Inflammatory macrophage treated with lipopolysaccharide for 4 hours (primary cell): ENCODE measurements around the gene IRF6.
"Not testable (repeated sequence)": the region's sequence is repeated elsewhere in the genome, so short reads cannot be mapped to it uniquely, and the experiment has no call there.

Experiments
- DNase-seq: peaks from one replicate; pipeline ENCODE4 v3.0.0-alpha.2; 2020

The IRF6 gene

DNA sequence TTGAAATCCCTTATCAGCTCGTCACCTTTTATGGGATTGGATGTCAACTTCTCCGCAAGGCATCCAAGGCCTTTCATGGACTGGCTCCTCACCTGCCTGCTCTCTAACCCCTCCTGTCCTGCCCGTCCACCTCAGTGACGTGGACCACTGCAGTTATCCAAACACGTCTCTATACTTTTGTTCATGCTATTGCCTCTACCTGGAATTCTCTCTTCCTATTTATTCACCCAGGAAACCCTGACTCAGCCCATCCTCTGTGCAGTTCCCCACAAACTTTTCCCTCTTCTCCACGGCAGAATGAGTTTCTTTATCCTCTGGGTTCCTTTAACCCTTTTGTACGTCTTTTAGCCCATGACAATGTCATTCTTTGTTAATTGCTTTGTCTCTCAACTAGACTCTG is 16.8 kb upstream of the IRF6 start:
- no peak for DNase-seq

DNA sequence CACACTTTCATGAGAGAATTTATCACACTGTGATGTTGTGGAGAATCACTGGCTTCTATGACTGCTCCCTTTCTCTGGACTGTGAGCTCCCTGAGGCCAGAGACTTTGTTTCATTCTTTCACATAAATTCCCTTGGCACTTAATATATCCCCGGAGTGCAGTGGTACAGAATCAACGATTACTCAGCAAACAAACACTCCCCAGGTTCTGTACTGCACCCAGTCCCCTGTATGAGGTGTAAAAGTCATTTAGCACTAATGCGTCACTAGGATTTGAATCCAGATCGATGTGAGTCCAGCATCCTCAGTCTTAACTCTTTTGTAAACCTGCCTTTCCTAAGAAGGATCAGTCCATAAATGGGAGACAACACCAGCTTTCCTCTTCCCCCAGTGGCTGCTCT is 15.0 kb upstream of the IRF6 start:
- no peak for DNase-seq

DNA sequence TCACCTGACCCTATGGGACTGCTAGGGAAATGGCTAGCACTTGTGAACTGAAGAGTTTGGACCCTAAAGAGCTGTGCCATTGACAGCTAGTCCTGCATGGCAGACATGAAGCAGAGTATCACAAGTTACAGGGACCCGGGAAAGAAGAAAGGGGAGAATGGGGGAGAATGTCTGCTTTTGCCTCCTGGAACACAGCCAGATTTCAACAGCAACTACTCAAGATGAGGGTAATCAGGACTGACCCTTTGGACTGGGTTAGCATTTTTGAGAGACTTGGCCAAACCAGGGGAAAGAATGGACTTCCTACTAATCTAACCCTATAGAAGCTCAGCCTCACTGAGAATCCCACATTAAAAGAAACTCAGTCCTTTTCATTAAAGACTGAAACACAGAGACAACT is 13.1 kb upstream of the IRF6 start:
- DNase-seq: no peak

DNA sequence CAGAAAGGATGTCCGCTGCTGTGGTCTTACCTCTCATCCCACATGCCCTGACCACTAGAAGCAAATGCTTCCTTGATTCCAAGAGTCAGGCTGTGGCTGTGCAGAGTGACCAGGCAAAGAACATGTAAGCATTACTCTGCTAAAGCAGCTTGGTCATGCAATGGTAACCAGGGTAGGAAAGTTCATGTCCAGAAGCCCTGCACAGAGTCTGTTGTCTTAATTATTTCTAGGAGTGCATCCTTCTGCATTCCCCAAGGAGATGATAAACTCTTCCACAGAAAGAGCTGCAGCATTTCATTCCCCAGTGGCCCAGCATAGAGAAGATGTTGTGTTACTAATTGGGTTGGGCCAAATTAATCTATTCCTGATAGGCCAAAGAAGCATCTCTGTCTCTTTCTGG is 11.7 kb upstream of the IRF6 start:
- no peak for DNase-seq

DNA sequence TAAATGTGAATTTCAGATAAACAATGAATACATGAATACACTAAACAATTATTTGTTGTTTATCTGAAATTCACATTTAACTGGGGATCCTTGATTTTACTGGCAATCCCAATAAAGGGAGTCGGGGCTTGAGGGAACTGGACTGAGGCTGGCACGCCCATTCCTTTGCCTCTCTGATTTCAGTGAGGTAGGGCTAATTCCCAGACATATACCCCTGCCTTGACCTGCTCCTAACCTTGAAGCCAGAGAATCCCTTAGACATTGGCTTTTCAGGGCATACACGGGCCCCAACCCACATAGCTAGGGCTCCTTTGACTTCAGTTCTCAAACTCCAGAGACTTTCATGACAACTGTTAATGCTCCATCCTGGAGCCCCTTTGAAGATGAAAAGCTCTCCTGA is 11.0 kb upstream of the IRF6 start:
- no peak for DNase-seq

DNA sequence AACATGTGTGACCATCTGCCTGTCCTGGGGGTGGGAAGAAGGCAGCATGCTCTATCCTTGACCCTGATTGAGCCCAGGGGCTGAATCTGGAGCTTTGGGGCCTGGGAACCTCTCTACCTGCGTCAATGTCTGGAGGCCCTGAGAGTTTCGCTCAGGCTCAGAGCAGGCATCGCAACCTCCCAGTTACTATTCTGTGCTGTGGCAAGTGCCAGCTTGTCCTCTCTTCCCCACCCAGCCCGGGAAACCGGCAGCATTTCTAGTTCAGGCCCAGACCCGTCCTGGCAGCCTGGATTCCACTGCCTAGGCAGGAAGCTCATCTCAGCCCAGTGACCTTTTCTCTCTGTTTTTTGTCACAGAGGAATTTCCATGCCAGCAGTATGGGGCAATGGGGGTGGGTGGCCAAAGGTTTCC is 10.0 kb upstream of the IRF6 start:
- DNase-seq: peak; percentile 21

DNA sequence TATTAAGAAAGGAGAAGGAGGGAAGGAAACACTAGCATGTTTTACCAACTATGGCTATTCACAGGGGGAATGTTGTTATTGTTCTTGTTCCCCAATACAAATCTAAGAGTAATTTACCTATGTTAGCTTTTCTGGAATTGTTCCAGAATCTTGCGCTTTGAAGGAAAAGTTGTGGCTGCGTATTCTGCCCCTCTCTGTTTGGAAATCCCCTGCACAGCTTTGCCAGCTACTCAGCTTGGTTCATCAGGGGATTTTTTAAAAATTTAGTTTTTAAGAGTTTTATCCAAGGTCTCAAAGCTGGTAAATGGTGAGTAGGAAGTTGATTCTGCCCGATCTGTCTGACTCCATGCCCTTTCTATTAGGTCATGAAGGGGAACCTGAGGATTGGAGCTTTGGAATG is 9.5 kb upstream of the IRF6 start:
- no peak for DNase-seq

DNA sequence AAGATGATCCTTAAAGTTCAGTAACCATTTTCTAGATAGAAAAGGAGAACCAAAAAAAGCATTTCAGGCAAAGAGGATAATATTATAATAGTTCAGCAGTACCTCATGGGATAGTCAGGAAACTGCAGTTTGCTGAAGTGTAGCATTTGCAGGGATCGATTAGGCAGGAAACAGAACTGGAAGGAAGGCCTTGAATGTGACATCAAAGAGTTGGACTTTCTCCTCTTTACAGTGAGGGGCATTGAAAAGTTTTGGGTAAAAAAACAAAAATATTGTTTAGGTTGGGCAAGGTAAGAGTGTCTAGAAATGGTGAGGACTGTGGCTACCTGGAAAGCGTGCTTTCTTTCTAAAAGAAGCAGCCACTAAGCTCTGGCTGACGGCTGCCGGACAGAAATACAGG is 8.0 kb upstream of the IRF6 start:
- no peak for DNase-seq

DNA sequence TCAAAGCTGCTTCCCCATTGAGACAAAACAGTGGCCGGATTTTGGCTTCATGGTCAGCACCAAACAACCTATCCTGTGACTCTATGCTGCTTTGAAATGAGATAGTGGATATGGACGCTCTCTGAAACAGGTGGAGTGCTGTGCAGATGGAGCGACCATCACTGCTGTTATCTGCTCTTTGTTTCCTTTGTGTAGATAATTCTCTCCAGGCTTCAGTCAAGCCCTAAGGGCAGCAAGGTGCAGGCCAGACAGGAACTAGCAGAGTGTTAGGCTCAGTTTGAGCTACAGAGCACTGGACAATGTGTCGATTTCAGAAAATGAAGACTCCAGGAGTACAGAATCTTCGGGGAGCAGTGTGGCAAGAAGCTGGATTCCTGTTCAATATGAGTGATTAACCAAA is 4.8 kb upstream of the IRF6 start:
- DNase-seq: no peak

DNA sequence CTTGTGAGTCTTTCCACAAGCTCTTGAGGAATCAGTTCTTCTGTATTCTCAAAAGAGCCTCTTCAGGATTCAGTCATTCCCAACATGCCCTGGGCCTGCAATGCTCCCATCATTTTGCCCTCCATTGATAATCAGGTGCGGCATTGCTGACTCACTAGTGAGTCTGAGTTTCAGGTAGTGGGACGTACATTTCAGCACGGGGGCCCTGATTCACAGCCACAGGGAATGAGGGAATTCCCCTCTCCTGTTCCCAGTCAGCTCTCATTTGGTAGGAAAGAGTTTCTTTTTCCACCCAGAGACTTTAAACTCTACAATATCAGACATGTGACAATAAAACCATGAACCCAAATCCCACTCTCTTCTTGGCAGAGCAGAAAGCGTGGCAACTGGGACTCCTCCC is 3.7 kb upstream of the IRF6 start:
- DNase-seq: no peak

DNA sequence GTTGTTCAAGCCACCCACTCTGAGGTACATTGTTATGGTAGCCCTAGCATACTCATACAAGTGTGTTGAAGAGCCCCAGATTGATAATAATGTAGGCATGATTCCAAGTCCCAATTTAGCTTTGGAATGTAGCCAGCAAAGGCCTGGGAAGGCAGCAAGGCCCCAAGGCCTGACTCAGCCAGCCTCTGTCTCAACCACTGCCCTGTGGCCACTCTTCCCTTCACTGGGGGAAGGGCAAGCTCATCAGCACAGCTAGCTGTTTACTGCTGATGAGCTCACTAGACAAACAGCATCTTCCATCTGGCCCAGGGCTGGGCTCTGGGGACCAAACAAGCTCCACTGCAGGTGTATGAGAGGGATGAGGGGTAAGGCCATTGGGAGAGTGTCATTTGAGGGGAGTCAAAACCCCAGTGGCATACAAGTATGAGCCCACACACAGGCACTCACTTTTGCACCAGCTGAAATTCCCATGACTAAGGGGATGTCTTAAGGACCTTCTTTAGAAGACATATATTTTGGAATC is 2.2 kb upstream of the IRF6 start:
- peak; percentile 84 for DNase-seq

DNA sequence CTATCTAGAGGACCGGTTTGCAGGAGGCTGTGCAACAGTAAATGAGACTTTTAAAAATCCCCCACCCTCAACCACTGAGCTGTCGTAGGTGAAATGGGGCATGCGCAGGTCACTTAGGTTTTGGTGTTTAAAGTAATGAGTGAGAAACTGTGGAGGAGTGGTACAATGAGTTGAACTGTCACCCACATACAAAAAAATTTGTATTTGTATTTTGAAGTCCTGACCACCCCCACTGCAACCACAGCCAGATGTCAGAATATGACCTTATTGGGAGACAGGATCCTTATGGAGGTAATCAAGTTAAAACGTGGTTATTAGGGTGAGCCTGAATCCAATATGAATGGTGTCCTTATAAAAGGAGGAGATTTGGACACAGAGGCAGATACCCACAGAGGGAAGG is 1.6 kb upstream of the IRF6 start:
- DNase-seq: no peak

DNA sequence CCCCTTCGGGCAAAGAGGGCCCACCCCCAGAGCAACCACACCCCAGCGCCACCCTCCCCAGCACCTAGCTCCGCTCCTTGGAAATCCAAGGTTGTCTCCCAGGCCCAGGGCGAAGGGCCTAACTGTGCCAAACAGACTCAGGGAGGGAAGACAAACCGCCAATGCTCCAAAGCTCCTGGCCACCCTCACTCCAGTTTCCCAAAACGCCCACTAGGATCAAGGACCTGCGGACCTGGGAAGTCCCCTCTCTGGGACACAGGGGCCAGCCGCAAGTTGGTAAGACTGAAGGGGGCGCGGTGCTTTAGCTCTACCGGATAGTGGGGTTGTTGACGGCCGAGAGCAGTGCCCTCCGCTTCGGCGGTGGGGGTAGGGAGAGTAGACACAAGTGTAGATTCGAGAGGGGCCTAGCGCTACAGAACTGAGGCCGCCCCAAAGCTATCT is 581 bp downstream of the IRF6 start:
- no peak for DNase-seq

DNA sequence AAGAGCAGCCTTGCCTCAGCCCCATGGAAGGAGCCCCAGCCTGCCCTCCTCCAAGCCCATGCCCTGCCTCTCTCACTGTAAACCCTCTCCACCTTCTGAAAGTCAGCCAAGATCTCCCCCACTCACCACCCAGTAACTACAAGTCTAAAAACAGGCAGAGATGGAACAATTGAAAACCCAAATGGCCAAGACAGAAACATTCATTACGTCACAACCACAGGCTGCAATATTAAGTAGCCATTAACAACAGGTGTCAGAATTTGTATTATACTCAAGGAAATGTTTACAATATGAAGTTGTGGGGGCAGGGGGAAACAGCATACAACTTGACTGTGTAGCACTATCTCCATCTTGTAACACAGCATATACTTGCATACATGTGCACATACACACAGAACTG is 2.4 kb downstream of the IRF6 start:
- DNase-seq: no peak

DNA sequence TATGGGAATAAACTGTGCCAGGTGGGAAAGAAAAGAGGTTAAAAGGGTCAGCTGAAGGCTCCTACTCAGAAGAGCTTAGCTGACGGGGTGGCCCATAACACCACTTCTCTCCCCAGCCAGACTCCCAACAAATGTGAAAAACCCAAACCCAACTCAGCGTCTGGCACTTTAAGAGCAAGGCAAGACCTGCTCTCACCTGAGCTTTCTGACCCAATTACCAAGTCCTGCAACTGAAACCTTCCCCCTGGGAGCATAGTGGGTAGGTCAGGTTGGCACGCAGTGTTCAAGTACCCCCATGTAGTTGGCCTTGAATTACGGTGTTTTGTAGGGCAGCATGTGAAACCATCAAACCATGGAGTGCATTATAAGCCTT is 3.2 kb downstream of the IRF6 start:
- no peak for DNase-seq

DNA sequence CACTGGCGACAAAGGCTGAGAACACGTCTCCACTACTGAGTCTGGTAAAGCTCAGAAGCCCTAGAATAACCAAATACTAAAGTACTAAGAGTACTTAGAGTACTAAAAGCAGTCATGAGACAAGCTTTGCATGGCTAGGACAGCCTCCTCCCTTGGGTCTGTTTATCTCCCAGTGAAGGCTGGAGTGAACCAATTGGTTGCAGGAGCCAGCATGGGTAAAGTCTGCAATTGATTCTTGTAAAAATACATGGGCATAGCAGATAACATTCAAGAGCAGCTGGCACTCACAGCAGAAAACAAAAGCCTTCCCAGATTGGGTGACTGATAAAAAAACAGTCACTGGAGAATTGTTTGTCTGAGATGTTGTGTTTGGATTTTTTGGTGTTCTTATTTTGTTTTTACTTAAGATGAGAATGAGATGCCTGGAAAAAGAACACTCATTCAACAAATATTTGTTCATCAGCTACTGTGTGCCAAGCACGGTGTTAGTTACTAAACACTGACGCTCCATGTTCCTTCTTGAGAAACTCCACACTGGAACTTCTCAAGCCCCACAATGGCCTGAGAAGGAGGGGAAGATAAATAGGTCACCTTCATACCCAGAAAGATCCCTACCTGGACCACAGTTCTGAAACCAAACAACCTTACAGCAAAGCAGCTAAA is 3.7 kb downstream of the IRF6 start:
- DNase-seq: no peak

DNA sequence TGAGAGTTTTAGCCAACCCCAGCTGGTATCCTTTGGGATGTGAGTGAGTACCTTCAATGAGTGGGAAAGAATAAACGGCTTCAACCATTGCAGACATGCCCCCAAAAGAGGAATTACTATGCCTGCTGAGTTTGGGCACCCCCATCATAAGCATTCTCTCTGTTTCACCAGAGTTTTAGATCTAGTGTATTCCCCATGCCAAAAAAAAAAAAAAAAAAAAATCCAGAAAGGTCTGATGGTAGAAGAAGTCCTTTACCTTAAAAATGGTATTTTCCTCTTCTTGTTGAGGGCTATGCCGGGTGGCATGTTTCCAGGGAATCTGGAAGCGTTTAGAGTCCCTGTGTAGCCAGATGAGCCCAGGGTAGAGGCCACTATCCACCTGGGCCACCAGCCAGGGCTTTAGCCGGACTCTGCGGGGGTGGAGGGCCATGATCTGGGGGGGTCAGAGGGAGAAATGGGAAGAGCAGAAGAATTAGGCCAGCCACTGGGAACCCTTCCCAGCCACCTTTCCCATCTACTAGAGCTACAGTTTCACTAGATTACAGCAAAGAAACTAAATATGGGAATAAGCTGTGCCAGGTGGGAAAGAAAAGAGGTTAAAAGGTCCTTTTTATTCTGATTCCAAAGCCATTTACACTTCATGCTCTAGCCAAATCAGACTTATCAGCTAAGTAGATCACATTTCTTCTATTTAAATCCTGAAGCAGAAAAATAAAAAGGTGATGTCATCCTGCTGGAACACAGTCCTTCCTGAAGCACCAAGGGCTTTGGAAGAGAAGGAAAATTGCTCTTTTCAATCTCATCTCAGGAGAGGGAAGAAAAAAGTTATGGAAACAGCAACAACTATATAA is 4.7 kb downstream of the IRF6 start:
- no peak for DNase-seq

DNA sequence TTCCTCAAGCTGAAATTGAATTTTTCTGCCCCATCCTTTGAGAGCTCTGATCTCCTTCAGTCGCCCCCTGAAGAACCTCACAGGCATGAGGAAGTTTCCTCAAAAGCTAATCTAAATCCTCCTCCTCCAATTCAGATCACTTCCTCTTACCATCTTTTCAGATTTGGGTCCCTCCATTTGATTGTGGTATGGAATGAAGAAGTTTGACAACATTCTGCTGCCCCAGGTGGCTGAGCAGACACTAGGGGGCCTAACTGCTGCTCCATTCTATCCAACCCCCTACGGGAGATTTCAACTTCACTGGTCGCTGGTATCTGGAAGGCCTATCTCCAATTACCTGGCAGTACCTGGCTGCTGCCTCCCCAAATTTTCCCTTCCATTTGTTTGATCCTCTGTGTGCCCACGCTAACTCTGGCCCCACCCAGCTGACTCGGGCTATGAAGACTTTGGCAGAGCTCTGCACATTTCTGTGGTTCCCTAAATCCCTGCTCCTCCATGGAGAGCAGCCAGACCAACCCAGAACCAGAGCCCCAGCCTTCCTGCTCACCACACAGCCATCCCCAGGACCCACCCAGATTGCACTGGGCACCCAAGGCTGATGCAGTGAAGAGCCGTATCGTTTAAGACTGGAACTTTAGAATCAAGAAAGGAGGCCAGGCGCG is 7.8 kb downstream of the IRF6 start:
- DNase-seq: no peak

DNA sequence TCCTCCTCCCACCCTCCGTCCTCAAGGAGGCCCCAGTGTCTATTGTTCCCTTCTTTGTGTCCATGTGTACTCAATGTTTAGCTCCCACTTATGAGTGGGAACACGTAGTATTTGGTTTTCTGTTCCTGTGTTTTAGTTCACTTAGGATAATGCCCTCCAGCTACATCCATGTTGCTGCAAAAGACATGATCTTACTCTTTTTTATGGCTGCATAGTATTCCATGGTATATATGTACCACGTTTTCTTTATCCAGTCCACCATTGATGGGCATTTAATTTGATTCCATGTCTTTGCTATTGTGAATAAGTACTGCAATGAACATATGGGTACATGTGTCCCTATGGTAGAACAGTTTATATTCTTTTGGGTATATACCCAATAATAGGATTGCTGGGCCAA is 12.2 kb downstream of the IRF6 start:
- DNase-seq: not testable (repeated sequence)

DNA sequence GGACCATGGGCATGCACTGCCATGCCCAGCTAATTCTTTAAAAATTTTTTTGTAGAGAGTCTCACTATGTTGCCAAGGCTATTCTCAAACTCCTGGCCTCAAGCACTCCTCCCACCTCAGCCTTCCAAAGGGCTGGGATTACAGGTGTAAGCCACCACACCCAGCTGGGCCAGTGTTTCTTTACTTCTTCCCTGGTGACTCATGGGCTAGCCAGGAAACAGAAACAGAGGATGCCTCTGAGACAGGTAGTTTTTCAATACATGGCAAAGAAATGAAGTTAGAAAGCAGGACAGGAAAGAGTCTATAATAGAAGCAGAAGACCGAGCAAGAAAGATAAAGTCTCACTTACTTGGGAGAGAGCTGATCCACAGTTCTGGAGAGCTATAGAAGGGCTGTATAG is 14.0 kb downstream of the IRF6 start:
- DNase-seq: no peak

DNA sequence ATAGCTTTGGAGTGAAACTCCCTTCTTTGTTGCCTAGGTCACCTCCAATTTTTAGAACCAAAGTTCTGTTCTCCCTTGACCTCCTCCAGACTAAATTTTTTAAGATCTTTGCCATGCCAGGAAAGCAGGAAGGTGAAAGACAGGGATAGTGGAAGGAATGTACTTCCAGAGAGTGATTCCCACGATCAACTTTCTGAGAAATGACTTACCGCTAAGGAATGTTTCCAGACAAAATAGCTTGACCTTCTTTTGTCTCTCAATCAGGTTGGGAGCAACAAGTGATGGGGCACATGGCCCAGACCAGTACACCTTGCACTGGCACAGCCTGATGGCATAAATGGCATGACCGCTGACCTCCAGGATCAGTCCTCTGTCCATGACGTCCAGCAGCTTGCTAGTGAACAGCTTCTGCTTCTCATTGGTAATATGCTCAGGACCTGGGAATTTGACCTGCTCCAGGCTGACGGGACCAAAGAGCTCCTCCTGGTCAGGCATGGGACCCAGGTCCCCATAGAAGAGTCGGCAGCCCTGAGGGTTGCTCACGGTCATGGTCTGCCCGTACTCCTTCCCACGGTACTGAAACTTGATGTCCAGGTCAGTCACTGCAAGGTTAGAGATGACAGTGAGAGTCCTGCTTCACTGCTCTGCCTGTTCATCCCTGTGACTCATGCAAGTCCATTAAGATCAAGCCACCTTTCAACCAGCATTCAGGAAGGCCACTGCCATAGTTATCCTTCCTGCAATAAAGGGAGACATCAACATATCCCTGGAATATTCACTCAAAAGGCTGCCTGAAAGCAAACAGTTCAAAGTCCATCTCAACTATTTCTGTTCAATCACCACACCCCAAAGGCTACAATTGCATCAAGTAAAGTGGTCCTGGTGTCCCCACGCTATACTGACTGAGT is 15.4 kb downstream of the IRF6 start:
- DNase-seq: no peak

DNA sequence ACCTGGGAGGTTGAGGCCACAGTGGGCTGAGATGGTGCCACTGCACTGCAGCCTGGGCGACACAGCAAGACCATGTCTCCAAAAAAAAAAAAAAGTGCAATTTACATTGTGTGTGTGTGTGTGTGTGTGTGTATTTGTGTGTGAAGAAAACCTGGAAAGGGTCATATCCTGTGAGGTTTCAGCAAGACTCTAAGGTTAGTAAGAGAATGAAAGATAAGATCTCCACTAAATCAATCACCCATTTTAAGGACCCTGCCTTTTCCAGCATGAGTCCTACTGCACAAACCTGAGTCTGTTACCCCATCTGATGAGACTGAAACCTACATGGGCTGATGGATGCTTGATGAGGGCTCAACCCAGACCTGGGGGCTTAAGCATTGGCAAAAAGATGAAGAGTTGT is 16.7 kb downstream of the IRF6 start:
- DNase-seq: no peak

DNA sequence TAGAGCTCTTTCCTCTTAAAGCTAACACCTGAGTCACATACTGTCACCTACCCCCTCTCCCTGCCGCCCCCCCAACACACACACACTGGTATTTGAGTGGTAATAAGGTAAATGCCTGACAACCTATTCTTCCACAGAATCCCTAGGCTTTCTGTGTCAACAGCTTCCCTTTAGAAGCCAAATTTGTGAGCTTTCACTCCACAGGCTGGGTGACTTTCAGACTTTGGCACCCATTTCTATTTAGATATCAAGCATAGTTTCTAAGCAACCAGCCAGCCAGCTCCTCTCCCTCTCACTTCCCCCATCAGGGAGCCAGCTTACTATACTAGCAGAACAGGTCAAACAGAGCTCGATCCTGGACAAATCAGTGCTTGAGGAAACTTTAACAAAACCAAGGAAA is 18.4 kb downstream of the IRF6 start:
- DNase-seq: no peak
